Measurements from ENCODE around the gene RAP1GDS1.
A peak's percentile ranks its signal among the peaks of the same experiment; 100 is the strongest.

The RAP1GDS1 gene

GRCh38 chr4:98245226-98245625 lies 16.0 kb upstream of the RAP1GDS1 start:
- Histone ChIP-seq H3K4me3 (IDR thresholded peaks at IDR 0.05; ENCODE audit: insufficient read depth, low read depth, low read length) (no peak overlapping the region), H3K4me1 (ENCODE audit: low read depth, poor library complexity, severe bottlenecking) (peaks cover 13% of the 10 kb centered on the region), H3K36me3 (ENCODE audit: insufficient read depth) (no peaks in the 10 kb centered on the region), H3K27me3 (ENCODE audit: insufficient read depth, low read depth) (no peaks in the 10 kb centered on the region), H3K27ac (no peak overlapping the region), H2AFZ (ENCODE audit: low read depth) (no peak overlapping the region), H4K20me1 (ENCODE audit: insufficient read depth) (no peaks in the 10 kb centered on the region), H3K4me2 (no peak overlapping the region), H3K79me2 (ENCODE audit: insufficient read depth, low read depth) (no peaks in the 10 kb centered on the region), H3K9ac (no peak overlapping the region)
- TF ChIP-seq CTCF (conservative IDR thresholded peaks at IDR 0.05; ENCODE audit: low read depth, low read length), result no peak

DNA sequence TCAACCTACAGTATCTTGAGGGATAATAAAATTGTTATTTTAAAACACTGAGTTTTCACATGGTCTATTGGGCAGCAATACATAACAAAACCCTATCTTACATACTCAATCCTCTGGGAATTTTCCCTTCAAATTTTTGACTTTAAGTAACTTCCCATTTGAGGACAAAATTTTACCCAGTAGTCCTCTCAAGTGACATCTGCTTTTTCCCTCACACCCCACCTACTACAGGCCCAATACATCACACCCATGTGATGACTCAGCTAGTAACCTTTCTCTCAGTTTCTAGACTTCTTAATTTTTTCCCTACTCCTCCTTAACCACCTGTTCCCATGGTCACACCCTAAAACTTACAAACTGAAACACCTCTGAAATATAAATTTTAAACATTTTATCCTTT lies 12.2 kb upstream of the RAP1GDS1 start:
- no peaks in the 10 kb centered on the region for H4K20me1 ChIP-seq (ENCODE audit: insufficient read depth)
- H3K9ac ChIP-seq, result no peak overlapping the region
- H3K36me3 ChIP-seq (ENCODE audit: insufficient read depth), result no peaks in the 10 kb centered on the region
- no peaks in the 10 kb centered on the region for H3K27me3 ChIP-seq (ENCODE audit: insufficient read depth, low read depth)
- H3K4me2 ChIP-seq, result peak overlapping the region; percentile 36; the same call in 1 of the 2 replicates
- peaks cover 13% of the 10 kb centered on the region for H3K4me1 ChIP-seq (ENCODE audit: low read depth, poor library complexity, severe bottlenecking)
- no peak overlapping the region for H3K4me3 ChIP-seq (IDR thresholded peaks at IDR 0.05; ENCODE audit: insufficient read depth, low read depth, low read length)
- H3K79me2 ChIP-seq (ENCODE audit: insufficient read depth, low read depth), result no peaks in the 10 kb centered on the region
- TF ChIP-seq CTCF (conservative IDR thresholded peaks at IDR 0.05; ENCODE audit: low read depth, low read length), result no peak
- H3K27ac ChIP-seq, result no peak overlapping the region
- H2AFZ ChIP-seq (ENCODE audit: low read depth), result peak overlapping the region; percentile 25; the same call in 1 of the 2 replicates

DNA sequence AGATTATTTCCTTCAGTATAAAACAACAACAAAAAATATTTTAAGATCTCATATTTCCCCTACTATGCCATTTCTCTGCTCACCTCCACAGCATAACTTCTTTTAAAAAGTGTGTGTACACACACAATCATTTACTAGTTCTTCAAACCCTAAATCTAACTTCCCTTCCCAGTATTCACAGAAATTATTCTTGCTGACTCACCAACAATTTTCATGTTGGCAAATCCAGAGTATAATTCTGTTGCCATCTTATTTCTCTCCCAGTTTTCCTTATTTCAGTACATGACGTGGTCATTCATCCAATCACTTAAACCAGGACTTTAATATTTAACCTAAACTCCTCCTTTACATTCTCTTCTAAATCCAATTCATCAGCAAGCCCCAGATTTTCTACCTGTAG lies 11.4 kb upstream of the RAP1GDS1 start:
- no peak overlapping the region for H2AFZ ChIP-seq (ENCODE audit: low read depth)
- H4K20me1 ChIP-seq (ENCODE audit: insufficient read depth), result no peaks in the 10 kb centered on the region
- no peak for TF ChIP-seq CTCF (conservative IDR thresholded peaks at IDR 0.05; ENCODE audit: low read depth, low read length)
- H3K36me3 ChIP-seq (ENCODE audit: insufficient read depth), result no peaks in the 10 kb centered on the region
- no peaks in the 10 kb centered on the region for H3K27me3 ChIP-seq (ENCODE audit: insufficient read depth, low read depth)
- peaks cover 13% of the 10 kb centered on the region for H3K4me1 ChIP-seq (ENCODE audit: low read depth, poor library complexity, severe bottlenecking)
- H3K27ac ChIP-seq, result no peak overlapping the region
- H3K4me3 ChIP-seq (IDR thresholded peaks at IDR 0.05; ENCODE audit: insufficient read depth, low read depth, low read length), result no peak overlapping the region
- H3K9ac ChIP-seq, result no peak overlapping the region
- no peak overlapping the region for H3K4me2 ChIP-seq
- H3K79me2 ChIP-seq (ENCODE audit: insufficient read depth, low read depth), result no peaks in the 10 kb centered on the region

DNA sequence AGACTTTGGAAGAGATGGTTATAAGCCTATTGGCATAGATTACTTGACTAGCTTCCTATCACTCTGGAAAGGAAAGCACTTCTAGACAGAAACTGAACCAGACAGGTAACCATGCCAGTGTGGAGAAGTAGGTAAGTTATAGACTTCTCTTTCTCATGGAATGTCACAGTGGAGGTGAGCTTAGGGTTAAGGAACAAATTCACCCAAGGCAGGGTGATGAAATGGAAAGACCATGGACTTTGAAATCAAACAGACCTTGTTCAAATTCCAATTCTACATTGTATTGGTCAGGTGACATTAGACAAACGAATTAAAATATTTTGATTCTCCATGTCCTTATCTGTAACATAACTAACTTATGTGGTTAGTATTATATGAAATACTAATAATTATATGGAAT lies 7.7 kb upstream of the RAP1GDS1 start:
- TF ChIP-seq CTCF (conservative IDR thresholded peaks at IDR 0.05; ENCODE audit: low read depth, low read length), result no peak

More for the DNA sequence above, 7.7 kb upstream of the RAP1GDS1 start:
- Histone ChIP-seq H3K27me3 (ENCODE audit: insufficient read depth, low read depth) (no peaks in the 10 kb centered on the region), H3K36me3 (ENCODE audit: insufficient read depth) (no peaks in the 10 kb centered on the region), H3K4me1 (ENCODE audit: low read depth, poor library complexity, severe bottlenecking) (peaks cover 10% of the 10 kb centered on the region), H4K20me1 (ENCODE audit: insufficient read depth) (no peaks in the 10 kb centered on the region), H3K4me2 (no peak overlapping the region), H3K79me2 (ENCODE audit: insufficient read depth, low read depth) (no peaks in the 10 kb centered on the region), H2AFZ (ENCODE audit: low read depth) (no peak overlapping the region), H3K9ac (no peak overlapping the region), H3K4me3 (IDR thresholded peaks at IDR 0.05; ENCODE audit: insufficient read depth, low read depth, low read length) (no peak overlapping the region), H3K27ac (no peak overlapping the region)

All from KMS-11 (cell line).